ENCODE measurements around the gene PPP3R1. TPM values are rescaled to one million over a fixed set of nuclear protein-coding genes. Genes with fewer than 3 reads are reported as not detected.

PPP3R1 gene
- total and polyA plus RNA-seq, 9 of the 15 experiments (the other 6 are each of a cell fraction or from before 2014, with no cell fraction given): 3.7 to 70.0 (median 24.8) TPM

- TF ChIP-seq TSHZ1 (CRISPR knock-in tag; IDR thresholded peaks at IDR 0.05): no peak
- no peak for TF ChIP-seq PATZ1 (CRISPR knock-in tag; IDR thresholded peaks at IDR 0.05; ENCODE audit: borderline replicate concordance)
- TF ChIP-seq ZNF589 (CRISPR knock-in tag; IDR thresholded peaks at IDR 0.05; ENCODE audit: low read depth): peak; percentile 32; the same call in 1 of the 2 replicates
- no peak for TF ChIP-seq SETDB1 (IDR thresholded peaks at IDR 0.05; ENCODE audit: low read length)
- no peak for TF ChIP-seq KAT8 (IDR thresholded peaks at IDR 0.05; ENCODE audit: low read depth)
- TF ChIP-seq ATF6 (CRISPR knock-in tag; IDR thresholded peaks at IDR 0.05): no peak
- no peak for TF ChIP-seq NELFE (IDR thresholded peaks at IDR 0.05; ENCODE audit: insufficient read depth, insufficient read length)
- TF ChIP-seq ZNF165 (CRISPR knock-in tag; IDR thresholded peaks at IDR 0.05; ENCODE audit: borderline replicate concordance): no peak
- TF ChIP-seq MYC (IDR thresholded peaks at IDR 0.05; ENCODE audit: low read depth, low read length): peak; percentile 80
- no peak for TF ChIP-seq MYC (CRISPR knock-in tag; IDR thresholded peaks at IDR 0.05; ENCODE audit: borderline replicate concordance, low read depth)
- no peak for TF ChIP-seq TOE1 (IDR thresholded peaks at IDR 0.05; ENCODE audit: borderline replicate concordance)
- no peak for TF ChIP-seq TOE1 (CRISPR knock-in tag; IDR thresholded peaks at IDR 0.05; ENCODE audit: borderline replicate concordance, low read depth)
- no peak for TF ChIP-seq LARP7 (IDR thresholded peaks at IDR 0.05)
- TF ChIP-seq ZBTB2 (IDR thresholded peaks at IDR 0.05): no peak
- no peak for TF ChIP-seq ZNF830 (CRISPR knock-in tag; IDR thresholded peaks at IDR 0.05)
- TF ChIP-seq FOXJ2 (tag; IDR thresholded peaks at IDR 0.05): peak; percentile 79
- TF ChIP-seq POU5F1 (IDR thresholded peaks at IDR 0.05; ENCODE audit: borderline replicate concordance, low read depth, low read length, partially characterized antibody): no peak
- no peak for TF ChIP-seq SAP30 (IDR thresholded peaks at IDR 0.05; ENCODE audit: borderline replicate concordance, insufficient read depth, low read depth, low read length, poor library complexity, severe bottlenecking)
Measured at GRCh38 chr2:68287580-68288441, 35.5 kb upstream of the PPP3R1 start (continued).

Measured in K562 (cell line).